GM18951 (cell line): Measurements from ENCODE around the gene XYLT1.

Experiments used
- POLR2A ChIP-seq: IDR thresholded peaks from 4 replicates; pipeline ENCODE4 v1.6.1; 2011; ENCODE audit warnings: mild to moderate bottlenecking; ENCODE audit not compliant: insufficient read length, insufficient read depth; ENCODE audit errors: extremely low read depth
- in situ Hi-C: fragments of 300-500 bp; cut with MboI; formaldehyde crosslinking; loops from one replicate; pipeline ENCODE4 v1.12.0; 2022; ENCODE audit warnings: low sequenced_read_pairs, mixed read lengths, inconsistent platforms; ENCODE audit not compliant: unreplicated experiment

XYLT1 gene

GRCh38 chr16:17362946-17363345, 107.8 kb downstream of the XYLT1 start:
- in situ Hi-C loops, result no loop called here
- TF ChIP-seq POLR2A, result no peak

GRCh38 chr16:17362183-17362582, 108.6 kb downstream of the XYLT1 start:
- in situ Hi-C loops, result no loop called here
- no peak for TF ChIP-seq POLR2A

- in situ Hi-C loops, result no loop called here
- no peak for TF ChIP-seq POLR2A
These were observed 110.1 kb downstream of the XYLT1 start for GRCh38 chr16:17360693-17361122.

GRCh38 chr16:17359788-17360390, 110.9 kb downstream of the XYLT1 start:
- in situ Hi-C loops, result no loop called here

DNA sequence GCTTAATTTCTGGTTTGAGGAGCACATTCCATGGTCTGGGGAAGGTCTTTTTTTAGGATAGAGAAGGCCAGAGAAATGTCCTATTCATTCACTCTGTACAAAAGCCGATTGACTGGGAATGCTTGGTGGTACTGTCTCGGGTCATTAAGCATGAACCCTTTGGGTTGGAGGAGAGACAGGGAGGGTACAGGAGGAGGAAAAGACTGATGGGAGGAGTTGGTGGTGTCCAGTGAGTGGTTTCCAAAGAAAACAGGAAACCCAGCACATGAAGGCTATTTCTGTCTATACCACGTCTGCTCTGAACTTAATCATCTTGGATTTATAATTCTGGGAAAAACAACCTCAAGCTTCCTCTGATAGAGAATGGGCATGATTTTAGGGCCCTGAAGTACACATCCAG, 111.9 kb downstream of the XYLT1 start:
- in situ Hi-C loops, result no loop called here

More at GRCh38 chr16:17359788-17360390, 110.9 kb downstream of the XYLT1 start:
- TF ChIP-seq POLR2A, result no peak

GRCh38 chr16:17358355-17358754, 112.4 kb downstream of the XYLT1 start:
- in situ Hi-C loops, result no loop called here
- no peak for TF ChIP-seq POLR2A

More for the DNA sequence above, 111.9 kb downstream of the XYLT1 start:
- no peak for TF ChIP-seq POLR2A

DNA sequence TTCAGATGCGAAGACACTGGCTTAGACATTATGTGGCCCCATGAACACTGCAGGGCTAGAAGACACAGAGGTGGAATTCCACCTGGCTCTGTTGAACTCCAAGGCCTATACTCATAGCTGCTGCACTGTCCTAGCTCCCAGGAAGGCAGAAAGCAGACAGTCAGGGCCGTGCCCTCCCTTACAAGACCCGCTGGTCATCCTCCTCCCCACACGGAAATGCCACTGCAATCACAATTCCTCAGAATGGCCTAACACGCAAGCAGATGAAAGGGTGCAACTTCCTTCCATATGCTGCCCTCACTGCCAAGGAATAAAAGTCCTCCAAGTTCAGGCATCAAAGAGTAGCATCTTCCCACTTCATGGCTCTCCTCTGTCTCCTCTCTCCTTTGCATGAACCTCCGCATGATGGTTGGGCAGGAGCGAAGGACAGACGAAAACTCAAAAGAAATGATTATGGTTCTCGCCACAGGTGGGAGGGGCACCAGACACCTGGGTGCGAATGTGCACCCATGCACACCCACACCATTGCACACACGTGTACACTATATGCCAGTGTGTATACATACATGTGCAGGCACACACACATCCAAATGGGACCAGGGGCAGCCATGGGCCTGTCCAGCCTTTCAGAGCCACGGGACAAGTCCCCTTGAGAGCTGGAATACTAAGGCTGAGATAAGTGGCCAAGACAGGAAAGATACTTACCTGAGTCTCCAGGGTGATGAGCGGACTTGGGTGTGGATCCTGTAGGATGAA, 113.3 kb downstream of the XYLT1 start:
- in situ Hi-C loops, result no loop called here
- no peak for TF ChIP-seq POLR2A

- TF ChIP-seq POLR2A, result no peak
- in situ Hi-C loops, result no loop called here
These were observed 114.4 kb downstream of the XYLT1 start for GRCh38 chr16:17356243-17356933.

- in situ Hi-C loops, result no loop called here
- no peak for TF ChIP-seq POLR2A
These were observed 116.1 kb downstream of the XYLT1 start for GRCh38 chr16:17354685-17355084.

DNA sequence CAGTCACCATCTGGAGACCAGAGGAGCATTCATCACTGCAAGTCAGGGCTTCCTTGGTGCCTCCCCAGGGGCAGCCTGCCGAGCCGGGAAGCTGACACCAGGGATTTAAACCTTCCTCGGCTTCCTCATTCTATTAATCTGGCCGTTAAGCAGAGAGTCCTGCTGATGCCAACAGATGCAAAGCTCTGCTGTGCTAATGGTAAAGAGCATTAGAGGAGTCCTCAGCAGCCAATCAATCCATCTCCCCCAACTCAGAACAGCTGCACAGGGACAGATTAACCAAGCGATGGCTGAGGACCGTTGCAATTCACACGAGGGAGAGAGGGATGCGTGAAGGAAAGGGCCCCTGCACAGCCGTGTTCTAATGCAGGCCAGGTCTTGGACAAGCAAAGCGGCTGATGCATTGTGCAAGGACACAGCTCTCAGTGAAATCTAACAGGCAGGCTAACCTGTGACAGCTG, 116.6 kb downstream of the XYLT1 start:
- TF ChIP-seq POLR2A, result no peak
- in situ Hi-C loops, result no loop called here

DNA sequence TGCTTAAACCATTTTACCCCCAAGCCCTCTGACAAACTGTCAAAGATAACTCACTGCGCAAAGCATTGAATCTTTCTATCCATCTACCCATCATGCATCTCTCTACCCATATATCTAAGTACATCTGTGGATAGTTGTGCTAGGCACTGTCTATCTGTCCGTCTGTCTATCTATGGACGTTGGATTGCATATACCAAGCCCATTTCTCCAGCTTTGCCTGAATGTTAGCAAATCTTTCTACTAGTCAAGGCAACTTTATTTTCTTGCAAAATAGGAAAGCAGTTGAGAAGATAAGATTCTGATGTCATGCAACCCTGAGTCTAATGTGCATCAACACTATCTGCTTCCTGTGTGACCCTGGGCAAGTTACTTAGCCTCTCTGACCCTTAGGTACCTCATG, 117.2 kb downstream of the XYLT1 start:
- in situ Hi-C loops, result no loop called here
- no peak for TF ChIP-seq POLR2A

DNA sequence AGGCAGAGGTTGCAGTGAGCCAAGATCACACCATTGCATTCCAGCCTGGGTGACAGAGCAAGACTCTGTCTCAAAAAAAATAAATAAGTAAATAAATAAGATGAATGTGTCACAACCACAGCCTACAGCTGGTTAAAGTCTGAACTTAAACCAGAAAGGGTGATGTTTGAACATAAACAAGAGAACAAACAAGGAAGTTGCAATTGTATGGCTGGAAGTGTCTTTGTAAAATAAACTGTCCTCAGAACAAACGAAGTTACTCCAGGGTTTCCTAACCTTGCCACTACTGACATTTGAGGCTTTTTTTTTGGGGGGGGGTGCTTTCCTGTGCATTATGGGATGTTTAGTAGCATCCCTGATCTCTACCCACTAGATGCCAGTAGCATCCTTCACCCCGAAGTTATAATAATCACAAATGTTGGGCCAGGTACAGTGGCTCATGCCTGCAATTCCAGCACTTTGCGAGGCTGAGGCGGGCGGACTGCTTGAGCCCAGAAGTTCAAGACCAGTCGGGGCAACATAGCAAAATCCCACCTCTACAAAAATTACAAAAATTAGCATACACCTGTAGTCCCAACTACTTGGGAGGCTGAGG, 119.2 kb downstream of the XYLT1 start:
- no peak for TF ChIP-seq POLR2A
- in situ Hi-C loops, result no loop called here

DNA sequence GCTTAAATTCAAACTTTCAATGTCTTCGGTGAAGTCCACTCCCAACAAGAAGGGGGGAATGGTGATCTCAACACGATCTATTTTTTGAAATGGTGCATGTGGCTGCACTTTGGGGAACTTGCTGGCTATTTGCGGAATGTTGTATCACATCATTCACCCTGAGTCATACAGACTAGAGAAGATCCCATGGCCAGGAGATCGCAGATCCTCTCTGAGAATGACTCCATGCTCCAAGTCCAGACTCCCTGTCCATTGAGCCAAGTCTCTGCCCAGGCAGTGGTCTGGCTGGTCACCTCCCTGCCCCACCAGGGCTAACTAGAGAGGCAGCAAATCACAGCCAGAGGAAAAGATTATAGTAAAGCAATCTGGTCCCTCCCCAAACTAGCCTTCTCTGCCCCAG, 120.6 kb downstream of the XYLT1 start:
- no peak for TF ChIP-seq POLR2A
- in situ Hi-C loops, result no loop called here
